Duodenal mucosa (tissue), 2 donors: ENCODE results near the gene RFPL4A.
"Not testable (repeated sequence)": the region's sequence is repeated elsewhere in the genome, so short reads cannot be mapped to it uniquely, and the experiment has no call there.

Source experiments
- H3K27ac ChIP-seq: one replicate; pipeline ENCODE4 v1.7.0; 2013; ENCODE audit warnings: low read depth, low read length
- H3K27me3 ChIP-seq, 2 donors: one replicate each; pipeline ENCODE4 v1.7.0; 2013; ENCODE audit warnings: low read length in 2 of 2, control low read depth in 1 of 2; ENCODE audit not compliant: insufficient read depth in 2 of 2, control insufficient read depth in 1 of 2
- H3K36me3 ChIP-seq, 2 donors: one replicate each; pipeline ENCODE4 v1.7.0; 2013; ENCODE audit warnings: low read length in 2 of 2, control low read depth in 1 of 2; ENCODE audit not compliant: insufficient read depth in 2 of 2, control insufficient read depth in 1 of 2
- H3K4me1 ChIP-seq, 2 donors: one replicate each; pipeline ENCODE4 v1.7.0; 2013; ENCODE audit warnings: low read length in 2 of 2, control low read depth in 1 of 2; ENCODE audit not compliant: insufficient read depth in 2 of 2, control insufficient read depth in 1 of 2
- H3K4me3 ChIP-seq, 2 donors: one replicate each; pipeline ENCODE4 v1.7.0; 2013; ENCODE audit warnings: low read length in 2 of 2, low read depth in 1 of 2
- H3K9ac ChIP-seq, 2 donors: one replicate each; pipeline ENCODE4 v1.7.0; 2013; ENCODE audit warnings: low read length in 2 of 2, low read depth in 1 of 2
- H3K9me3 ChIP-seq, 2 donors: one replicate each; pipeline ENCODE4 v1.7.0; 2013; ENCODE audit warnings: low read length in 2 of 2, control low read depth in 1 of 2; ENCODE audit not compliant: control insufficient read depth in 1 of 2

The RFPL4A gene

GRCh38 chr19:55758797-55759196 lies at the start of gene RFPL4A:
Gene RFPL4A, plus strand, starts transcription at chr19:55759097. Its CDS starts 2,704 bp downstream, at chr19:55761801.
- not testable (repeated sequence) for H3K4me3 ChIP-seq, H3K4me1 ChIP-seq, H3K27me3 ChIP-seq, H3K9ac ChIP-seq, H3K36me3 ChIP-seq, H3K9me3 ChIP-seq, H3K27ac ChIP-seq

- Histone ChIP-seq H3K4me3 (no peak overlapping the region), H3K4me1 (no peaks in the 10 kb centered on the region), H3K9ac (no peak overlapping the region), H3K27me3 (peaks cover 0 to 10% of the 10 kb centered on the region in 2 donors), H3K27ac (no peak overlapping the region), H3K36me3 (no peaks in the 10 kb centered on the region), H3K9me3 (no peaks in the 10 kb centered on the region)
These were observed 47.2 kb upstream of the RFPL4A start for GRCh38 chr19:55711719-55712118.

GRCh38 chr19:55712804-55713631 lies 45.9 kb upstream of the RFPL4A start:
- Histone ChIP-seq H3K4me1 (no peaks in the 10 kb centered on the region), H3K9me3 (no peaks in the 10 kb centered on the region), H3K36me3 (no peaks in the 10 kb centered on the region), H3K27me3 (peaks cover 0 to 10% of the 10 kb centered on the region in 2 donors), H3K27ac (no peak overlapping the region), H3K9ac (no peak overlapping the region), H3K4me3 (no peak overlapping the region)

GRCh38 chr19:55716531-55716930 lies 42.4 kb upstream of the RFPL4A start:
- H3K36me3 ChIP-seq = no peaks in the 10 kb centered on the region
- H3K27ac ChIP-seq = no peak overlapping the region
- H3K9ac ChIP-seq = no peak overlapping the region
- H3K4me1 ChIP-seq = no peaks in the 10 kb centered on the region
- H3K4me3 ChIP-seq = no peak overlapping the region
- H3K27me3 ChIP-seq = peaks cover 0 to 10% of the 10 kb centered on the region in 2 donors
- H3K9me3 ChIP-seq = peaks cover 0 to 2% of the 10 kb centered on the region in 2 donors

- no peak overlapping the region for H3K9ac ChIP-seq
- H3K9me3 ChIP-seq = peaks cover 0 to 2% of the 10 kb centered on the region in 2 donors
- H3K4me3 ChIP-seq = no peak overlapping the region
- no peaks in the 10 kb centered on the region for H3K4me1 ChIP-seq
- H3K36me3 ChIP-seq = no peaks in the 10 kb centered on the region
- H3K27me3 ChIP-seq = peaks cover 0 to 10% of the 10 kb centered on the region in 2 donors
- H3K27ac ChIP-seq = no peak overlapping the region
These were observed 41.6 kb upstream of the RFPL4A start for GRCh38 chr19:55717251-55717650.

GRCh38 chr19:55717879-55718711 lies 40.8 kb upstream of the RFPL4A start:
- H3K36me3 ChIP-seq, H3K9me3 ChIP-seq, H3K4me1 ChIP-seq, H3K4me3 ChIP-seq, H3K9ac ChIP-seq, H3K27ac ChIP-seq: not testable (repeated sequence)
- H3K27me3 ChIP-seq = peaks cover 0 to 10% of the 10 kb centered on the region in 2 donors

GRCh38 chr19:55720214-55720746 lies 38.6 kb upstream of the RFPL4A start:
- no peaks in the 10 kb centered on the region for H3K4me1 ChIP-seq
- H3K36me3 ChIP-seq = no peaks in the 10 kb centered on the region
- peaks cover 0 to 5% of the 10 kb centered on the region in 2 donors for H3K27me3 ChIP-seq
- H3K27ac ChIP-seq = no peak overlapping the region
- peaks cover 0 to 5% of the 10 kb centered on the region in 2 donors for H3K9me3 ChIP-seq
- no peak overlapping the region for H3K4me3 ChIP-seq
- no peak overlapping the region for H3K9ac ChIP-seq

- Histone ChIP-seq H3K36me3 (no peaks in the 10 kb centered on the region), H3K4me3 (no peak overlapping the region), H3K9ac (no peak overlapping the region), H3K27ac (no peak overlapping the region), H3K27me3 (peaks cover 0 to under 1% of the 10 kb centered on the region in 2 donors), H3K4me1 (no peaks in the 10 kb centered on the region), H3K9me3 (peaks cover 0 to 5% of the 10 kb centered on the region in 2 donors)
These were observed 38.1 kb upstream of the RFPL4A start for GRCh38 chr19:55720801-55721200.

- Histone ChIP-seq H3K36me3 (no peaks in the 10 kb centered on the region), H3K27ac (no peak overlapping the region), H3K4me1 (no peaks in the 10 kb centered on the region), H3K9ac (no peak overlapping the region), H3K4me3 (no peak overlapping the region), H3K9me3 (peaks cover 0 to 5% of the 10 kb centered on the region in 2 donors), H3K27me3 (no peaks in the 10 kb centered on the region)
These were observed 35.4 kb upstream of the RFPL4A start for GRCh38 chr19:55723491-55723890.

GRCh38 chr19:55730378-55730777 lies 28.5 kb upstream of the RFPL4A start:
- not testable (repeated sequence) for H3K27ac ChIP-seq, H3K27me3 ChIP-seq, H3K9ac ChIP-seq, H3K4me1 ChIP-seq, H3K9me3 ChIP-seq, H3K4me3 ChIP-seq, H3K36me3 ChIP-seq
